Stimulated activated CD4-positive, alpha-beta T cell treated with anti-CD3 and anti-CD28 coated beads, Interleukin-1b, Interleukin-23, amount 100 ng/mL, for 4 hours (primary cell): ENCODE data around the gene SLC16A6.
"Not testable (repeated sequence)": the region's sequence is repeated elsewhere in the genome, so short reads cannot be mapped to it uniquely, and the experiment has no call there.

Experiments used
- DNase-seq, 2 donors: peaks; one replicate each; pipeline ENCODE4 v3.0.0-alpha.2; 2020; ENCODE audit warnings: low read depth in 2 of 2

The SLC16A6 gene

DNA sequence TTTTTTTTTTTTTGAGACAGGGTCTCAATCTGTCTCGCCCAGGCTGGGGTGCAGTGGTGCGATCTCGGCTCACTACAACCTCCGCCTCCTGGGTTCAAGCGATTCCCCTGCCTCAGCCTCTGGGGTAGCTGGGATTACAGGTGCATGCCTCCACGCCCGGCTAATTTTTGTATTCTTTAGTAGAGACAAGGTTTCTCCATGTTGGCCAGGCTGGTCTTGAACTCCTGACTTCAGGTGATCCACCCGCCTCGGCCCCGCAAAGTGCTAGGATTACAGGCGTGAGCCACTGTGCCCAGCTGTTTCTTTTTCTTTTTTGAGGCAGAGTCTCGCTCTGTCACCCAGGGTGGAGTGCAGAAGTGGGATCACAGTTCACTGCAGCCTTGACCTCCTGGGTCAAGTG, 70.1 kb downstream of the SLC16A6 start:
- not testable (repeated sequence) for DNase-seq

DNA sequence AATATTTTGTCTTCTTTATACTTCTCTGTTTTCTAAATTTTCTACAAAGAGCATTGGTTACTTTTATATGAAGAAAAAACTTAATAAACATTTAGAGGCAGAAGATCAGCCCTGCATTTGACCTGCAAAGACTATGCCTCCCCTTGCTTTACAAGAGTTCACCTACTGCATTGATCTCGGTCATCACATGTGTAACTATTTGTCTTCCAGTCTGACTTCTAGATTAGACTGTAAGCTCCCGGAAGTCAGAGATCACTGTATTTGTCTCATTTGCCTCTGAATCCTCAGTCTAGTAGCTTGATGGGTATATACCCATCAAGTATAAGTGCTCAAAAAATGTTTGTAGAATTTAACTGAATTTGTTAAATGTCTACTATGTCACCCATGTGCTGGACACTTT, 70.7 kb downstream of the SLC16A6 start:
- not testable (repeated sequence) for DNase-seq

- DNase-seq, result not testable (repeated sequence)
These were observed 71.5 kb downstream of the SLC16A6 start for GRCh38 chr17:68219429-68219828.
